Gastroesophageal sphincter (tissue), 4 donors: ENCODE results near the gene SRPK2. TPM values are rescaled to one million over a fixed set of nuclear protein-coding genes. Genes with fewer than 3 reads are reported as not detected.
A peak's percentile ranks its signal among the peaks of the same experiment; 100 is the strongest.

Experiments used
- ATAC-seq: fragments of 150-250 bp; one replicate; pipeline ENCODE4 v1.9.1; 2016; ENCODE audit warnings: mild to moderate bottlenecking, moderate library complexity
- H3K27ac ChIP-seq, 4 donors: fragments of 200-600 bp; sonication (generic) in 3 of 4; 1 replicate in 3 of 4; 2 replicates in 1 of 4; pipeline ENCODE4 v1.5.1; 2016 to 2019
- H3K27me3 ChIP-seq: fragments of 200-600 bp; sonication (generic); one replicate; pipeline ENCODE4 v1.5.1; 2019
- H3K36me3 ChIP-seq, 2 donors: fragments of 200-600 bp; sonication (generic); one replicate each; pipeline ENCODE4 v1.5.1; 2019; ENCODE audit warnings: control low read depth in 1 of 2
- H3K4me1 ChIP-seq, 3 donors: fragments of 200-600 bp; sonication (generic); 1 replicate in 2 of 3; 2 replicates in 1 of 3; pipeline ENCODE4 v1.5.1; 2016 to 2019; ENCODE audit warnings: control low read depth in 2 of 3
- H3K4me3 ChIP-seq, 2 donors: fragments of 200-600 bp; sonication (generic); one replicate each; pipeline ENCODE4 v1.5.1; 2019; ENCODE audit warnings: mild to moderate bottlenecking in 1 of 2, moderate library complexity in 1 of 2
- H3K9me3 ChIP-seq, 3 donors: fragments of 200-600 bp; sonication (generic); one replicate each; pipeline ENCODE4 v1.5.1; 2017 to 2019; ENCODE audit warnings: control low read depth in 2 of 3
- CTCF ChIP-seq, 4 experiments: fragments of 200-600 bp in 2 of 4; fragments of 450-650 bp in 2 of 4; sonication (generic) in 1 of 4; IDR thresholded peaks; one replicate each; pipeline ENCODE4 v1.5.1; 2017 to 2019; ENCODE audit warnings: antibody characterized with exemption in 4 of 4, mild to moderate bottlenecking in 2 of 4, moderate library complexity in 2 of 4
- EP300 ChIP-seq: sonication (generic); formaldehyde crosslinking; IDR thresholded peaks from one replicate; pipeline ENCODE4 v1.6.1; 2017; ENCODE audit warnings: antibody characterized with exemption, mild to moderate bottlenecking
- POLR2A ChIP-seq, 2 donors: fragments of 450-650 bp; IDR thresholded peaks; one replicate each; pipeline ENCODE4 v1.6.1; 2017; ENCODE audit warnings: antibody characterized with exemption in 2 of 2, mild to moderate bottlenecking in 2 of 2, moderate library complexity in 1 of 2
- POLR2AphosphoS5 ChIP-seq: sonication (generic); formaldehyde crosslinking; IDR thresholded peaks from one replicate; pipeline ENCODE4 v1.6.1; 2017; ENCODE audit warnings: antibody characterized with exemption
- WGBS, 2 donors: methylation state at CpG; one replicate each; pipeline ENCODE4 v1.1.5; 2018; ENCODE audit warnings: low coverage in 1 of 2; 5-methylcytosine and 5-hydroxymethylcytosine counted together
- total RNA-seq, 4 donors: library from RNA; depleted of rRNA; stranded (reverse); fragments of >200 nt; gene quantifications; one replicate each; pipeline ENCODE4 v1.1.0, GENCODE V29; 2016

SRPK2 gene
- total RNA-seq, 4 donors from 2014 or later = 41.7 to 47.9 (median 43.8) TPM

GRCh38 chr7:105389088-105389650, 448 bp upstream of the SRPK2 start:
- H3K36me3 ChIP-seq = no peaks in the 10 kb centered on the region
- H3K27ac ChIP-seq = peak overlapping the region in 3 of 4 donors; percentile 83 to 90 (median 86)
- H3K27me3 ChIP-seq = no peaks in the 10 kb centered on the region
- peaks cover 0 to 15% (median 0%) of the 10 kb centered on the region in 3 donors for H3K4me1 ChIP-seq
- peak; percentile 59 for ATAC-seq
- H3K9me3 ChIP-seq = no peaks in the 10 kb centered on the region
- TF ChIP-seq POLR2A (IDR thresholded peaks at IDR 0.05) (no peak), EP300 (no peak), POLR2AphosphoS5 (no peak), CTCF (IDR thresholded peaks at IDR 0.05) (peak in 2 of 4 experiments; percentile 3 to 11)
- whole genome bisulfite sequencing, 2 donors = 17% methylated on average over 12 of the region's 45 CpGs; no CpG with 5 or more reads in 1 of the 2 donors
- H3K4me3 ChIP-seq = peak overlapping the region; percentile 97 to 99

GRCh38 chr7:105387508-105388355, 989 bp downstream of the SRPK2 start:
- peak overlapping the region in 3 of 4 donors; percentile 83 to 90 (median 86) for H3K27ac ChIP-seq
- H3K4me3 ChIP-seq = peak overlapping the region; percentile 97 to 99
- WGBS, 2 donors = 1 to 2% methylated on average over 16 to 24 of the region's 76 CpGs
- no peaks in the 10 kb centered on the region for H3K36me3 ChIP-seq
- ATAC-seq = peak; percentile 58
- no peaks in the 10 kb centered on the region for H3K9me3 ChIP-seq
- H3K27me3 ChIP-seq = no peaks in the 10 kb centered on the region
- TF ChIP-seq POLR2AphosphoS5 = no peak
- TF ChIP-seq EP300 = no peak
- TF ChIP-seq POLR2A (IDR thresholded peaks at IDR 0.05) = no peak
- TF ChIP-seq CTCF (IDR thresholded peaks at IDR 0.05) = peak in 1 of 4 experiments; percentile 40
- H3K4me1 ChIP-seq = peaks cover 0 to 15% (median 0%) of the 10 kb centered on the region in 3 donors

GRCh38 chr7:105377903-105378302, 10.8 kb downstream of the SRPK2 start:
- TF ChIP-seq POLR2A (IDR thresholded peaks at IDR 0.05) (no peak), POLR2AphosphoS5 (no peak), EP300 (no peak), CTCF (IDR thresholded peaks at IDR 0.05) (no peak)

GRCh38 chr7:105376908-105377533, 11.7 kb downstream of the SRPK2 start:
- no peak for ATAC-seq
- no peak for TF ChIP-seq POLR2AphosphoS5
- WGBS, 2 donors = 75 to 86% methylated on average over 3 to 4 of the region's 4 CpGs

More at GRCh38 chr7:105377903-105378302, 10.8 kb downstream of the SRPK2 start:
- WGBS, 2 donors = 82 to 94% methylated on average over 3 of the region's 3 CpGs
- ATAC-seq = no peak
- Histone ChIP-seq H3K9me3 (no peaks in the 10 kb centered on the region), H3K27me3 (no peaks in the 10 kb centered on the region), H3K4me3 (no peak overlapping the region), H3K36me3 (no peaks in the 10 kb centered on the region), H3K4me1 (no peaks in the 10 kb centered on the region), H3K27ac (no peak overlapping the region)

GRCh38 chr7:105369944-105370343, 18.8 kb downstream of the SRPK2 start:
- no peaks in the 10 kb centered on the region for H3K27me3 ChIP-seq
- WGBS, 2 donors = 0 to 67% methylated on average over 1 to 3 of the region's 3 CpGs
- TF ChIP-seq POLR2AphosphoS5 (no peak), EP300 (no peak), POLR2A (IDR thresholded peaks at IDR 0.05) (no peak), CTCF (IDR thresholded peaks at IDR 0.05) (no peak)
- no peak for ATAC-seq
- H3K4me3 ChIP-seq = no peak overlapping the region
- H3K27ac ChIP-seq = no peak overlapping the region
- H3K9me3 ChIP-seq = no peaks in the 10 kb centered on the region
- H3K4me1 ChIP-seq = peaks cover 0 to 6% (median 0%) of the 10 kb centered on the region in 3 donors
- H3K36me3 ChIP-seq = no peaks in the 10 kb centered on the region

More at GRCh38 chr7:105376908-105377533, 11.7 kb downstream of the SRPK2 start:
- H3K4me1 ChIP-seq = no peaks in the 10 kb centered on the region
- no peaks in the 10 kb centered on the region for H3K9me3 ChIP-seq
- H3K27ac ChIP-seq = no peak overlapping the region
- H3K27me3 ChIP-seq = no peaks in the 10 kb centered on the region
- no peaks in the 10 kb centered on the region for H3K36me3 ChIP-seq
- no peak overlapping the region for H3K4me3 ChIP-seq
